Vein endothelial cell (primary cell): Measurements from ENCODE around the gene SIT1. TPM values are rescaled to one million over a fixed set of nuclear protein-coding genes. Genes with fewer than 3 reads are reported as not detected.

Experiments used
- small RNA-seq: library from RNA; depleted of rRNA; stranded (forward); fragments of <200 nt; gene quantifications from one replicate; pipeline ENCODE3, GENCODE V24; 2012
- total RNA-seq: library from RNA; depleted of rRNA; stranded (reverse); fragments of >200 nt; gene quantifications from 2 replicates; pipeline ENCODE4 v1.2.3, GENCODE V29; 2012

SIT1 gene
- total RNA-seq, result not detected in 2 replicates

GRCh38 chr9:35650341-35651158 is at the start of gene SIT1:
SIT1 (minus strand) TSS chr9:35650931; CDS start chr9:35650853, 78 bp downstream.

GRCh38 chr9:35689542-35690293 is 39.0 kb upstream of the SIT1 start, which contains the start of gene TPM2:
TPM2 (minus strand) TSS chr9:35689925; CDS start chr9:35689817, 108 bp downstream.

GRCh38 chr9:35673132-35674024 is 22.6 kb upstream of the SIT1 start, which contains the start of gene CA9:
CA9 (plus strand) TSS chr9:35673928; CDS start chr9:35673960, 32 bp downstream.

GRCh38 chr9:35664531-35665470 is 14.1 kb upstream of the SIT1 start, which contains the start of gene ARHGEF39:
ARHGEF39 (minus strand) TSS chr9:35665195; CDS start chr9:35665169, 26 bp downstream.

GRCh38 chr9:35658137-35658967 is 7.6 kb upstream of the SIT1 start, which contains the start of gene CCDC107:
CCDC107 (plus strand) TSS chr9:35658292; CDS start chr9:35658380, 88 bp downstream.

GRCh38 chr9:35657546-35658136 is 6.9 kb upstream of the SIT1 start, which contains the start of gene RMRP:
RMRP (minus strand) TSS chr9:35658019.

GRCh38 chr9:35618325-35618727 is 32.4 kb downstream of the SIT1 start, which contains the start of gene CD72:
CD72 (minus strand) TSS chr9:35618413; CDS start chr9:35618303, 110 bp downstream.

GRCh38 chr9:35604578-35605350 is 46.0 kb downstream of the SIT1 start, which contains the start of gene TESK1:
TESK1 (plus strand) TSS chr9:35605262; CDS start chr9:35605620, 358 bp downstream.

Small RNAs within 50 kb of the gene (small RNA-seq; reads per million reads assigned to genes)
- gene MIR4667, result 0.19 reads per million
- not detected for gene RMRP
- gene RN7SL22P, result not detected

Other genes starting within 250 kb of the SIT1 start
- gene RUSC2, start 160.8 kb downstream of the SIT1 start, total RNA-seq, result 28.7 and 39.5 TPM in 2 replicates
- gene TESK1, start 45.7 kb downstream of the SIT1 start, total RNA-seq, result 7.2 and 9.5 TPM in 2 replicates
- not detected in 2 replicates for gene CD72, start 32.5 kb downstream of the SIT1 start, total RNA-seq
- 49,879 and 52,393 TPM in 2 replicates for gene RMRP, start 7.1 kb upstream of the SIT1 start, total RNA-seq
- 6.0 and 10.1 TPM in 2 replicates for gene CCDC107, start 7.4 kb upstream of the SIT1 start, total RNA-seq
- 1.6 and 3.5 TPM in 2 replicates for gene ARHGEF39, start 14.3 kb upstream of the SIT1 start, total RNA-seq
- gene CA9, start 23.0 kb upstream of the SIT1 start, total RNA-seq, result 0.10 TPM in 1 of 2 replicates, not detected in the other
- 10.5 and 20.2 TPM in 2 replicates for gene TPM2, start 39.0 kb upstream of the SIT1 start, total RNA-seq
- 294 and 296 TPM in 2 replicates for gene TLN1, start 81.3 kb upstream of the SIT1 start, total RNA-seq
- gene CREB3, start 81.7 kb upstream of the SIT1 start, total RNA-seq, result 51.3 and 60.4 TPM in 2 replicates
- 133 and 134 TPM in 2 replicates for gene GBA2, start 98.3 kb upstream of the SIT1 start, total RNA-seq
- 19.4 and 25.5 TPM in 2 replicates for gene RGP1, start 98.4 kb upstream of the SIT1 start, total RNA-seq
- 22.4 and 50.3 TPM in 2 replicates for gene MSMP, start 103.3 kb upstream of the SIT1 start, total RNA-seq
- gene NPR2, start 140.7 kb upstream of the SIT1 start, total RNA-seq, result 5.6 and 5.8 TPM in 2 replicates
- 0.10 TPM in 1 of 2 replicates, not detected in the other for gene SPAG8, start 161.3 kb upstream of the SIT1 start, total RNA-seq
- gene HINT2, start 164.1 kb upstream of the SIT1 start, total RNA-seq, result 6.2 and 10.0 TPM in 2 replicates
- gene FAM221B, start 177.8 kb upstream of the SIT1 start, total RNA-seq, result not detected in 2 replicates
- gene TMEM8B, start 178.3 kb upstream of the SIT1 start, total RNA-seq, result 0.19 and 0.98 TPM in 2 replicates
- gene OR13J1, start 219.5 kb upstream of the SIT1 start, total RNA-seq, result not detected in 2 replicates